ENCODE data around the gene RAVER1. TPM values are rescaled to one million over a fixed set of nuclear protein-coding genes. Genes with fewer than 3 reads are reported as not detected.

The RAVER1 gene
- total and polyA plus RNA-seq, 9 of the 15 experiments (the other 6 are each of a cell fraction or from before 2014, with no cell fraction given), result 0.06 to 113 (median 7.0) TPM

GRCh38 chr19:10346509-10346908 lies 13.2 kb upstream of the RAVER1 start:
- Histone ChIP-seq H4K20me1 (replicated peaks; ENCODE audit: control insufficient read depth, insufficient read depth, low read length) (no peaks in the 10 kb centered on the region), H3K27ac (ENCODE audit: extremely low read depth, low read depth, low read length) (peak overlapping the region; percentile 45; the same call in 2 of the 3 replicates), H3K36me3 (ENCODE audit: control insufficient read depth, insufficient read depth, low read length) (peaks cover 16% of the 10 kb centered on the region; the same call in 2 of the 3 replicates), H3K4me1 (replicated peaks in 1 of 2; ENCODE audit: control insufficient read depth in 2 of 2, insufficient read depth in 2 of 2, low read length in 2 of 2) (peaks cover 0 to 8% of the 10 kb centered on the region in 2 experiments; a peak in 2 of 5 replicates), H3K9me1 (ENCODE audit: control insufficient read depth, insufficient read depth, low read length) (no peaks in the 10 kb centered on the region), H3K4me2 (ENCODE audit: insufficient read depth, low read length) (peak overlapping the region; percentile 51; the same call in 1 of the 2 replicates), H3K79me2 (ENCODE audit: control insufficient read depth, insufficient read depth, low read length) (no peaks in the 10 kb centered on the region), H3K9ac (ENCODE audit: insufficient read depth in 1 of 2, low read depth in 2 of 2, low read length in 2 of 2) (no peak overlapping the region), H3K4me3 (no peak overlapping the region), H2AFZ (ENCODE audit: low read depth, low read length) (peak overlapping the region; percentile 59; the same call in 1 of the 2 replicates), H3K27me3 (ENCODE audit: control insufficient read depth in 2 of 2, insufficient read depth in 2 of 2, low read length in 2 of 2) (no peaks in the 10 kb centered on the region), H3K9me3 (replicated peaks; ENCODE audit: control insufficient read depth, insufficient read depth, low read depth, low read length) (no peaks in the 10 kb centered on the region)
- ATAC-seq (peak; percentile 91), FAIRE-seq (peak; percentile 67), DNase-seq (ENCODE audit: extremely low read depth in 1 of 4, low spot score in 3 of 4) (peak in 1 of 4 experiments; percentile 49)
- intact Hi-C loops (cut with micrococcal nuclease), result no loop called here
- BruUV-seq (replicated peaks), result no TSS peak
- 4% methylated on average over 10 of the region's 10 CpGs for WGBS (ENCODE audit: insufficient coverage, low coverage, missing lambda C conversion rate)
- in situ Hi-C loops (cut with MboI), result no loop called here
- ChIA-PET POLR2A (interaction anchor here (0.7 to 3.4 kb wide), 2 partner anchors 12 to 380 kb away, joined by 3 to 29 read pairs; partner anchors contain the start of gene RAVER1), CTCF (ENCODE audit: low intra/inter-chr PET ratio) (no interaction called here)
- TF ChIP-seq FOXJ2 (tag; IDR thresholded peaks at IDR 0.05) (peak; percentile 88), DIDO1 (tag; IDR thresholded peaks at IDR 0.05; ENCODE audit: low read depth) (0 out of 2 replicates have a peak, but pooled peaks have one; percentile 18), ZNF511 (CRISPR knock-in tag; IDR thresholded peaks at IDR 0.05) (no peak), NFE2 (IDR thresholded peaks at IDR 0.05; ENCODE audit: low read depth) (peak; percentile 90), UBTF (IDR thresholded peaks at IDR 0.05; ENCODE audit: borderline replicate concordance in 1 of 2, low read depth in 2 of 2, low read length in 2 of 2) (no peak), CREM (IDR thresholded peaks at IDR 0.05; ENCODE audit: low read depth) (peak; percentile 80), CREB3 (tag; conservative IDR thresholded peaks at IDR 0.05; ENCODE audit: low read depth) (no peak), ATF7 (IDR thresholded peaks at IDR 0.05) (peak; percentile 52; the same call in 1 of the 2 replicates), EP300 (IDR thresholded peaks at IDR 0.05; ENCODE audit: low read length) (0 out of 2 replicates have a peak, but pooled peaks have one; percentile 25), KLF16 (IDR thresholded peaks at IDR 0.05) (peak; percentile 23; the same call in 1 of the 2 replicates), KLF13 (tag; IDR thresholded peaks at IDR 0.05; ENCODE audit: borderline replicate concordance, low read depth) (no peak), FOXK2 (conservative IDR thresholded peaks at IDR 0.05 in 1 of 2, IDR thresholded peaks at IDR 0.05 in 1 of 2; ENCODE audit: low read depth in 2 of 2) (0 out of 4 replicates have a peak, but pooled peaks have one; percentile 36 to 52), ARID1B (IDR thresholded peaks at IDR 0.05) (peak; percentile 64), MAFK (IDR thresholded peaks at IDR 0.05; ENCODE audit: low read length) (peak; percentile 41), ZNF639 (CRISPR knock-in tag; conservative IDR thresholded peaks at IDR 0.05 in 1 of 2, IDR thresholded peaks at IDR 0.05 in 1 of 2) (no peak), JUND (IDR thresholded peaks at IDR 0.05; ENCODE audit: borderline replicate concordance, low read depth, low read length) (peak; percentile 46; the same call in 1 of the 2 replicates), JUND (tag; IDR thresholded peaks at IDR 0.05; ENCODE audit: borderline replicate concordance, low read depth, low read length) (no peak)

Measured in K562 (cell line).